HG02798 (cell line): Measurements from ENCODE around the gene ZNF714.

Source experiments
- ATAC-seq: cut with Tn5 transposase; IDR thresholded peaks from one replicate; pipeline ENCODE4 v1.9.1; 2021; ENCODE audit warnings: mild to moderate bottlenecking; ENCODE audit not compliant: unreplicated experiment, poor library complexity

Gene ZNF714

DNA sequence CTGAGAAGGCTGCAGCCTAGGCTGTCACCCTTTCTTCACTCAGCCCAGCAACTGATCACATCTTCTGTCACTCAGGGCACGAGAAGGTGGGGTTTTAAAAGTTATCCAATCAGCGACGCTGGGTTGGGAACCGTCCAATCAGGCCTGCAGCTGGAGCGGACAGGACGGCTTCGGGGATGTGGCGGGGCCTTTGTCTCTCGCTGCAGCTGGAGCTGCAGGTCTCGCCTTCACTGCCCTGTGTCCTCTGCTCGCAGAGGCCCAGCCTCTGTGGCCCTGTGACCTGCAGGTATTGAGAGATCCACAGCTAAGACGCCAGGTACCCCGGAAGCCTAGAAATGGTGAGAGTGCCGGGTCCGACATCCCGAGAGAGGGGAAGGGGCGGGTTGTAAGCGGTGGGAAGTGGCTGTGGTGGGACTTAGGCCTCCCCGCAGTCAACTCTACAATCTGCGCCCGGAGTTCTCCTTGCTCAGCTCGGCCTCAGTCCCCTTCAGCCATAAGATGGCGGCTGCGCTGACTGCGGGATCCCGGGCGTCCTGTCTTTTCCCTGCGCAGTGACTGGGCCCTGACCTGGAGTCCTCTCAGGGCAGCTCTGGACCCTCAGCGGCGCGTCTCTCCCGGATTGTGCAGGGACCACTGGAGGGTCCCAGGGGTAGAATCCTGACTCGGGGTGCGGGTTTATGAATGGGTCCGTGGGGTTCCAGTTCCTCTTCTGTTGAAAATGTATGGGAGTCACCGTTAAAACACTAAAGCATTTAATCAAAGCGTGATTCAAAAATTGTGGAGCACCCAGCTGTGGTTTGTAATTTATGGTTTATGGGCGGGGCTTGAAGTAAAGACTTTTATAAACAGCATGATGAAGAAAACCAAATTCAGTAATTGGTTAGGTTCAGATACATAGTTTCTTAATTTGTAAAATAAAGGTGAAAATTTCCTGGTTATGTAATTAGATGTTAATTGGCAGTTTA, at the start of gene ZNF714:
Gene ZNF714, plus strand, starts transcription at position 193 of the 965 bp plus-strand sequence. CDS start 16,066 bp downstream, outside the sequence.
- peak; percentile 97 for ATAC-seq

GRCh38 chr19:21045028-21045427, 37.0 kb upstream of the ZNF714 start:
- no peak for ATAC-seq

DNA sequence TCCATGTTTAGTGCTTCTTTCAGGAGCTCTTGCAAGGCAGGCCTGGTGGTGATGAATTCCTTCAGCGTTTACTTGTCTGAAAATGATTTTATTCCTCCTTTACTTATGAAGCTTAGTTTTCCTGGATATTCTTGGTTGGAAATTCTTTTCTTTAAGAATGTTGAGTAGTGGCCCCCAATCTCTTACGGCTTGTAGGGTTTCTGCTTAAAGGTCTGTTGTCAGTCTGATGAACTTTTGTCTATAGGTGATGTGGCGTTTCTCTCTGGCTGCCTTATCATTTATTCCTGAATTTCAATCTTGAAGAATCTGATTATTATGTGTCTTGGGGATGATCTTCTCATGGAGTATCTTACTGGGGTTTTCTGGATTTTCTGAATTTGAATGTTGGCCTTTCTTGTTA, 35.5 kb upstream of the ZNF714 start:
- ATAC-seq: no peak

- ATAC-seq: no peak
These were observed 34.3 kb upstream of the ZNF714 start for GRCh38 chr19:21047716-21048115.

- no peak for ATAC-seq
These were observed 29.1 kb upstream of the ZNF714 start for GRCh38 chr19:21052902-21053301.

- no peak for ATAC-seq
These were observed 16.7 kb upstream of the ZNF714 start for GRCh38 chr19:21065336-21065735.

GRCh38 chr19:21084343-21084742, 2.3 kb downstream of the ZNF714 start:
- ATAC-seq: no peak

GRCh38 chr19:21087871-21088270, 5.9 kb downstream of the ZNF714 start:
- ATAC-seq: no peak

- ATAC-seq: no peak
These were observed 10.1 kb downstream of the ZNF714 start for GRCh38 chr19:21092109-21092508.

DNA sequence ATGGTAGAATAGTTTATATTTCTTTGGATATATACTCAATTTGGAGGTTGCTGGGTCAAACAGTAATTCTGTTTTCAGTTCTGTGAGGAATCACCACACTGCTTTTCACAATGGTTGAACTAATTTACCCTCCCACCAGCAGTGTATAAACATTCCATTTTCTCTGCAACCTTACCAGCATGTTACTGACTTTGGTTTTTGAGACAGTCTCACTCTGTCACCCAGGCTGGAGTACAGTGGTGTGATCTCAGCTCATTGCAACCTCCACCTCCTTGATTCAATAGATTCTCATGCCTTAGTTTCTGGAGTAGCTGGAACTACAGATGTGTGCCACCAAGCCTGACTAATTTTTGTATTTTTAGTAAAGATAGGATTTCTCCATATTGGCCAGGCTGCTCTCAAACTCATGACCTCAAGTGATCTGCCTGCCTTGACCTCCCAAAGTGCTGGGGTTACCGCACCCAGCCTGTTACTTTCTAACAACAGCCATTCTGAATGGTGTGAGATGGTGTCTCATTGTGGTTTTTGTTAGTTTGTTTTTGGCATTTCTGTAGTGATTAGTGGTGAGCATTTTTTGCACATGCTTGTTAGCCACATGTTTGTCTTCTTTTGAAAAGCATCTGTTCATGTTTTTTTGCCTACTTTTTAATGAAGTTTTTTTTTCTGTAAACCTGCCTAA, 12.5 kb downstream of the ZNF714 start:
- no peak for ATAC-seq

- ATAC-seq: no peak
These were observed 16.3 kb downstream of the ZNF714 start for GRCh38 chr19:21098291-21098690.

GRCh38 chr19:21101521-21102242, 19.7 kb downstream of the ZNF714 start:
- no peak for ATAC-seq

- ATAC-seq: no peak
These were observed 27.1 kb downstream of the ZNF714 start for GRCh38 chr19:21109116-21109515.

GRCh38 chr19:21110183-21110582, 28.2 kb downstream of the ZNF714 start:
- no peak for ATAC-seq

DNA sequence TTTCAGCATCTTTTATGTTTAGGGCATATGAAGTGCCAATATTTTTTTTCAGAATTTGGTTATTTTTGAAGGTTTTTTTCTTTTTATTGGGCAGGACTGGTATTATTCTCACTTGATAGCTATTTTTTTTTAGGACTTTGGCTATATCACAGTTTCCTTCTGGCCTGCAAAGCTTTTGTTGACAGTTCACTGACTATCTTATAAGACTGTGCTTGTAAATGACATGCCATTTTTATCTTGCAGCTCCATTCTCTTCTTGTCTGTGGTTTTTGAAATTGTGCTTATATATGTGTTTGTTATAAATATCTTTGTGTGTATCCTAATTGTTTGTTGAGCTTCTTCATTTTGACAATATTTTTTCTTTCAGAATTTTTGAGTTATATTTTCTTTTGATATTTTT, 33.4 kb downstream of the ZNF714 start:
- ATAC-seq: no peak

DNA sequence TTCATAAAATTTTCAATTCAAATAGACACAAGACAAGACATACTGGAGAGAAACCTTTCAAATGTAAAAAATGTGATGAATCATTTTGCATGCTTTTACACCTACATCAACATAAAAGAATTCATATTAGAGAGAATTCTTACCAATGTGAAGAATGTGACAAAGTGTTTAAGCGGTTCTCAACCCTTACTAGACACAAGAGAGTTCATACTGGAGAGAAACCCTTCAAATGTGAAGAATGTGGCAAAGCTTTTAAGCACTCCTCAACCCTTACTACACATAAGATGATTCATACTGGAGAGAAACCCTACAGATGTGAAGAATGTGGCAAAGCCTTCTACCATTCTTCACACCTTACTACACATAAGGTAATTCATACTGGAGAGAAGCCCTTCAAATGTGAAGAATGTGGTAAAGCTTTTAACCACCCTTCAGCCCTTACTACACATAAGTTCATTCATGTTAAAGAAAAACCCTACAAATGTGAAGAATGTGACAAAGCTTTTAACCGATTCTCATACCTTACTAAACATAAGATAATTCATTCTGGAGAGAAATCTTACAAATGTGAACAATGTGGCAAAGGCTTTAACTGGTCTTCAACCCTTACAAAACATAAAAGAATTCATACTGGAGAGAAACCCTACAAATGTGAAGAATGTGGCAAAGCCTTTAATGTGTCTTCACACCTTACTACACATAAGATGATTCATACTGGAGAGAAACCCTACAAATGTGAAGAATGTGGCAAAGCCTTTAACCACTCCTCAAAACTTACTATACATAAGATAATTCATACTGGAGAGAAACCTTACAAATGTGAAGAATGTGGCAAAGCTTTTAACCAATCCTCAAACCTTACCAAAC, 35.3 kb downstream of the ZNF714 start:
- no peak for ATAC-seq

- ATAC-seq: no peak
These were observed 44.1 kb downstream of the ZNF714 start for GRCh38 chr19:21126078-21126477.

GRCh38 chr19:21127001-21127400, 45.0 kb downstream of the ZNF714 start:
- no peak for ATAC-seq

DNA sequence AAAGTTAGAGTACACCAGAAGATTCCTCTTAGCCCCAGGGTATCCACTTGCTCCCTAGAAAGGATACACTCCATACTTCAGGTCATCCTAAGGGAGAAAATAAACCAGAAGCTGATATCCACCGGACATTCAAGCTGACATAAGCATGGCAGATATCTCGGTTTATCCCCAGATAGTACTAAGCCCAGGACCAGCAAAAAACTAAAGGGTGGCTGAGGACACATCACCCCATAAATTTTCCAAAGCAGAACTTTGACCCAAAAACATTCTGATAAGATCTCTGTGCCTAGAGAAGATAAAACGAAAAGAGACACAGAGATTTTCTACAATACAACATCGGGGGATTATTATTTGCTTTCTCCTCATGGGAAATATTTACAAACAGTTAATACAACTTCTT, 45.9 kb downstream of the ZNF714 start:
- ATAC-seq: no peak
